CD4-positive, alpha-beta T cell treated with Interleukin-21 for 1 hour (primary cell): ENCODE measurements around the gene DHRS4.
"Not testable (repeated sequence)": the region's sequence is repeated elsewhere in the genome, so short reads cannot be mapped to it uniquely, and the experiment has no call there.

Source experiments
- DNase-seq: peaks from one replicate; pipeline ENCODE4 v3.0.0-alpha.2; 2020

Gene DHRS4

DNA sequence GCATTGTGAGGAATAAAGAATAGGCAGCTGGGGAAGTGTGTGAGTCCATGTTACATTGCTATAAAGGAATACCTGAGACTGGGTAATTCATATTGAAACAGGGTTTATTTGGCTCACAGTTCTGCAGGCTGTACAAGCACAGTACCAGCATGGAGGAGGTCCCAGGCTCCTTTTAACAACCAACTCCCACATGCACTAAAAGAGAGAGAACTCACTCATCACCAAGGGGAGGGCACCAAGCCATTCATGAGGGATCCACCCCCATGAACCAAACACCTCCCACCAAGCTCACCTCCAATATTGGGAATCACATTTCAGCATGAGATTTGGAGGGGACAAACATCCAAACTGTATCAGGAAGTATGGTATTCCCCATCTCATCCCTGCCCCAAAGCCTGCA is 11.9 kb upstream of the DHRS4 start:
- DNase-seq: no peak

DNA sequence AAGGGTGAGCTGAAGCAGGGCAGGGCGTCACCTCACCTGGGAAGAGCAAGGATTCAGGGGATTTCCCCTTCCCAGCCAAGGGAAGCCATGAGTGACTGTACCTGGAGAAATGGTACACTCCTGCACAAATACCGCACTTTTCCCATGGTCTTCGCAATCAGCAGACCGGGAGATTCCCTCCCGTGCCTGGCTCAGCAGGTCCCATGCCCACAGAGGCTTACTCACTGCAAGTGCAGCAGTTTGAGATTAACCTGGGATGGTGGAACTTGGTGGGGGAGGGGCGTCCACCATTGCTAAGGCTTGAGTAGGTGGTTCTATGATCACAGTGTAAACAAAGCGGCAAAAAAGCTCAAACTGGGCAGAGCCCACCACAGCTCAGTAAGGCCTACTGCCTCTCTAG is 11.0 kb upstream of the DHRS4 start:
- no peak for DNase-seq

DNA sequence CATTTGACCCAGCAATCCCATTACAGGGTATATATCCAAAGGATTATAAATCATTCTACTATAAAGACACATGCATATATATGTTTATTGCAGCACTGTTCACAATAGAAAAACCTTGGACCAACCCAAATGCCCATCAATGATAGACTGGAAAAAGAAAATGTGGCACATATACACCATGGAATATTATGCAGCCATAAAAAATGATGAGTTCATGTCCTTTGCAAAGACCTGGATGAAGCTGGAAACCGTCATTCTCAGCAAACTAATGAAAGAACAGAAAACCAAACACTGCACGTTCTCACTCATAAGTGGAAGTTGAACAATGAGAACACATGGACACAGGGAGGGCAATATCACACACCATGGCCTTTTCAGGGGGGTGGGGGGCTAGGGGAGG is 4.5 kb upstream of the DHRS4 start:
- not testable (repeated sequence) for DNase-seq

DNA sequence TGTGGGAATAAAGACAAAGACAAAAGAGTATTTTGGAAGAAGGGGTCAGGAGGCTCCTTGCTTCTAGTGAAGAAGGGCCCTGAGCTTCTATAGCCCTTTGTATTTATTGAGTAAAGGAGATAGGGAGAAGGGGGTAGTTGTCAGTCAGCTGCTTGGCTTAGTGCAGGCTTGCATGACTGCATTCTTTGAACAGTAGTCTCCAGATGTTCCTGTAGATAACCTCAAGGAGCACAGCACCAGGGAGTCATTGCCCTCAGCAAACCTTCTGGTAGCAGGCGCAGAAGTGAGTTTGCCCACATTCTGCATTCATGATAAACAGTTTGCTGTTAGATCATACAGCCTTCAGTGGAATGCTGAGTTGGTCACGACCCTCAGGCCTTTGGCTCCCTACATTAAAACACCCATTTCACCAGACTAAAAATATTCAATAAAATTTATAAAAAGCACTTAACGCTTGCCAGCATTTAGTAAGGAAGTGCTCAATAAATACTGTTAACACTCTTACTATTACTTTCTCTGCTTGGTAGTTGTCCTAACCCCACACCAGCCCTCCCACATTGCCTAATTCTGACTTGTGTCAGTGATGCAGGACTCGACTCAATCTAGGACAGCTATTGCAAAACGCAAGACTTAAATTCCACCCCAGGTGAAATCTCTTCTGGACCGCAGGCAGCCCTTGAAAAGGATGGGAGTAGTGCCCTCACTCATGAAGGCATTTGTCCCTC is 3.0 kb upstream of the DHRS4 start:
- DNase-seq: no peak

DNA sequence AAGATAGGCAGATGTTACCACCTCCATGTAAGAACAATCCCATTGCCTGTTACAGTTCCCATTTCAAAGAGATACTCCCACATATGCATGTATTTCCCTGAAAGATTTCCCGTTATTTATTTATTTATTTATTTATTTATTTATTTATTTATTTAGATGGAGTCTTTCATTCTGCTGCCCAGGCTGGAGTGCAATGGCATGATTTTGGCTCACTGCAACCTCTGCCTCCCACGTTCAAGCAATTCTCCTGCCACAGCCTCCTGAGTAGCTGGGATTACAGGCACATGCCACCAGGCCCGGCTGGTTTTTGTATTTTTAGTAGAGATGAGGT is 2.5 kb upstream of the DHRS4 start:
- not testable (repeated sequence) for DNase-seq

DNA sequence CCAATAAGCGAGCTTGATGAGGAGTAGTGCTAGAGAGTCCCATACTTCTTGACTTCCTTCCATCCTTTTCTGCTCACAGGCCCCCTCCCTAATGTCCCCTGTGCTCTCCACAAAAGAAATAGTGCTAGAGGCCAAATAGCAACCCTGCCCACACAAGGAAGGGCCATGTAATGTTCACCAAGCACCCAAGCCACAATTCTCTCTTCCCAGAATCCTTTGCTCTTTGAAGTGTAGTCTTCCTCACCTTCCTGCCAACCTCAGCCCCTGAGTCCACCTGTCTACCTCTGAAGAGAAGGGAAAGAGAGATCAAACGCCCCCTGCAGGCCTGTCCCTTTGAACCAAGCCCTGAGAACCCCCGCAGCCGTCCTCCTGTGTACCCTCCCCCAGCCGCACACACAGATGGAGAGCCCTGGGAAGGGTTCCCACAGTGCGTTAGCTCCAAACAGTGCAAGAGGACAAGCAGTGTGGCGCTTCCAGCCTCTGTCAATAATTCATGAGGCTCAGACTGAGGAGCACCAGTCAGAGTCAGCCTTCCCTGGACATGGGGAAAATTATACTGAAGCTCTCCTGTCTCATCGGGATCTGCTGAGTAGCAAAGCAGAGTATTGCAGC is 1.9 kb upstream of the DHRS4 start:
- DNase-seq: no peak

DNA sequence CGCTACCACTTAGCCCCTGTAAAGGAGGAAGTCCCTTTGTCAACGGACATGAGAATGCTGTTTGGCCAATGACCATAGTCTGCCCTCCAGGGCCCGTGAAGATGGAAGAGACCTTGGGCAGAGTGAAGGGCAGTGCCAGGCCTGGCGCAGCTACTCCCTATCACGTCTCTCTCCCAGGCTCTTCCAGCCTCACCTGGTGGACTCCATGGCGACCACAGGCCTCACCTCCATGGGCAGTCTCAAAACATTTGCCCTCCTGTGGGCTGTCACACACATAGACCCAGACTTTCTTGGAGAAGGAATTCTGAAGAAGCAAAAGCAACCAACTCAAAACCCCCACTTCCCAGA is 480 bp upstream of the DHRS4 start:
- DNase-seq: not testable (repeated sequence)

DNA sequence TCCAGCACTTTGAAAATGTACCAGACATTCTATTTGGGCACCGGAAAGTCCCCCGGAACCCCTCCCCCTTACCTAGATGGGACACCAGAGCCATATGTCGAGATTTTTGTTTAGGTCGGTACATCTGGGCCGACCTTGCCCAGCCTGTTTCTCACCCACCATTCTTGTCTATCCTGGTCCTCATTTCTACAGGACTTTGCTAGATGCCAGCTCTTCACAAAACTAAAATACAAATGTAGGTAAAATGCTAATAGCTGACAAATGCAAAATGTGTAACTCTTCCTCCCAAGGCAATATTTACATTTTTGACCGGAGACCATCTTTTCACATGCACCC is 677 bp downstream of the DHRS4 start:
- not testable (repeated sequence) for DNase-seq

DNA sequence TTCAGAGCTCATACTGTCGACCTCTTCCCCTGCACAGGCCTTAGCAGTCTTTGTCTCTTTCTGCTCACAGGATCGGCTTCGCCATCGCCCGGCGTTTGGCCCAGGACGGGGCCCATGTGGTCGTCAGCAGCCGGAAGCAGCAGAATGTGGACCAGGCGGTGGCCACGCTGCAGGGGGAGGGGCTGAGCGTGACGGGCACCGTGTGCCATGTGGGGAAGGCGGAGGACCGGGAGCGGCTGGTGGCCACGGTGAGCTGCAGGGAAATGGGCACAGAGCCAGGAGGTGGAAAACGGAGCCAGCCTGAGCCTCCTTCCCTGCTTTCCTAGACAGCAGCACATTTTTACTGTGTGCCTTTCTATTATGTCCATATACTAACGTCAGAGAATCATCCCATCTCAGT is 1.4 kb downstream of the DHRS4 start:
- not testable (repeated sequence) for DNase-seq

DNA sequence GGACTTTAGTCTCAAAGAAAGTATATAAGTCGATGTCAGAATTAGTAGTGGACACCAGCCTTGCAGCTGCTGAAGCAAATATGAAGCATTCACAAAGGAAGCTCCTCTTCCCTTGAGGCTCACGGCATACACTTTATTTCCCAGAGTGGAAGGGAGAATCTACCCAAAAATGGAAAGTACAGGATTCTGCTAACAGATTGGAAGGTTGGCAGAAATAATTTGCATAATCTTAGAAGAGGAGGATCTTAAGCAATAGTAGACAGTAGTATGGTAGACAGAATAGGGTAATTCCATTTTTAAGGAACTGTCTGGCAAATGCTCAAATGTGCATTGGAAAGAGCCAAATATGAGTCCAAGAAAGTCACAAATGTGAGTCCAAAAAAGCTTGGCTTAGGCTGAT is 2.2 kb downstream of the DHRS4 start:
- DNase-seq: not testable (repeated sequence)

DNA sequence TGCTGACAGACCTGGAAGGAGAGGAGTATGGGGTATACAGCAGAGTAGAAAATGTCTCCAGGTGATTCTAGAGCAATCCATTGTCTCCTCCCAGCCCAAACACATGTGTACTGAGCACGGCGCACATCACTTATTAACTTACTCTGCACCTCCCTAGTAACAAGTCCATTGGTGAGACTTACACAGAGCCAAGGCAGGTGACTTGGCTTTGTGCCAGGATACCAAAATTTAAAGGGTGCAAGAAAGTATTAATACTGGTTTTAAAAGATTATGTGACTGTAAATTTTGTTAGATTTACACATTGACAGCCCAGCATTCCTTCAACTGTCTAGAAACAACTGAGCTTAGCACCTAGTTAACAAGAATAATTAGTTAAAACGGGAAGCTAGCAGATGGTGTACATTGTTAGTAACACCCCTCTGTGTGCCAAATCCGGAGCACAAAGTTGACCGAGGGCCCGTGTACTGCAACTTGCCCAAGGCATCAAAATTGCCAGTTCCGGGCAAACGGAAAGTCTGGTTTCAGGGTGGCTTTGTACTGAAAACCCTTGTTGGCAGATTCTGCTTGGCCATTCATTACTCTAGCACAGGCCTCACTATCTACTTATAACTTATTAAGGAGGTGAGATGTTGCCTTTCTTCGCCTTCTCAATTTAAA is 4.5 kb downstream of the DHRS4 start:
- DNase-seq: not testable (repeated sequence)

DNA sequence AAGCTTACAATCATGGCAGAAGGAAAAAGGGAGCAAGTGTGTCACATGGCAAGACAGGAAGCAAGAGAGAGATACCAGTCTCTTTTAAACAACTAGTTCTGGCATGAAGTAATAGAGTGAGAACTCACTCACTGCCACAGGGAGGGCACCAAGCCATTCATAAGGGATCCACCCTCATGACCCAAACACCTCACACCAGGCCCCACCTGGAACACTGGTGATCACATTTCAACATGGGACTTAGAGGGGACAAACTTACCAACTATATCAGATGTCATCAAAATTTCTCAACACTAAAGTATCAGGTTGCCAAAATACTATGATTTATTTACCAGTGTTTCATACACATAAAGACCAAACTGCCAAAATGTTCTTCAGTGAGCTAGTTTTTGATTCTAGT is 7.3 kb downstream of the DHRS4 start:
- not testable (repeated sequence) for DNase-seq

DNA sequence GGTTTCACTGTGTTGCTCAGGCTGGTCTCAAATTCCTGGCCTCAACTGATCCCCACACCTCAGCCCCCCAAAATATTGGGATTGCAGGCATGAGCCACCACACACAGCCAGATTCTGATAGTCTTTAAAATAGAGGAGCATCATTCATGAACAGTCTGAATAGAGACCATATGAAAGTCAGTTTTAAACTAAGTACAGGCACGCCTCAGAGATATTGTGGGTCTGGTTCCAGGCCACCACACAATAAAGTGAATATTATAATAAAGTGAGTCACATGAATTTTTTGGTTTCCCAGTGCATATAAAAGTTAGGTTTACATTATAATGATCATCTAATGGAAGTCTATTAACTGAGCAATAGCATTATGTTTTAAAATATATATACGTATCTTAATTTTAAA is 8.1 kb downstream of the DHRS4 start:
- DNase-seq: not testable (repeated sequence)

DNA sequence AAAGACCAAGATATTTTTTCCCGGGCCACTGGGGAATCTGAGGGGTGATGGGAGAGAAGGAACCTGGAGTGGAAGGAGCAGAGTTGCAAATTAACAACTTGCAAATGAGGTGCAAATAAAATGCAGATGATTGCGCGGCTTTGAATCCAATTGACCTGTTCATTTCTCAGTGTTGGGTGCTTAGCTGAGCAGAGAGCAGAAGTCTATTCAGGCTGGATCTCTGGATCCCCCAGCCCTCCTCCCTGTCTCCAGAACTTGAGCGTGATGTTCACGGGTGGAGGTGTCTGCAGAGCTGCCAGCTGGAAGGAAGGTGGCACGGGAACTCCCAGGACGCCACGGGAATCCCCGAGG is 15.5 kb downstream of the DHRS4 start:
- DNase-seq: not testable (repeated sequence)

DNA sequence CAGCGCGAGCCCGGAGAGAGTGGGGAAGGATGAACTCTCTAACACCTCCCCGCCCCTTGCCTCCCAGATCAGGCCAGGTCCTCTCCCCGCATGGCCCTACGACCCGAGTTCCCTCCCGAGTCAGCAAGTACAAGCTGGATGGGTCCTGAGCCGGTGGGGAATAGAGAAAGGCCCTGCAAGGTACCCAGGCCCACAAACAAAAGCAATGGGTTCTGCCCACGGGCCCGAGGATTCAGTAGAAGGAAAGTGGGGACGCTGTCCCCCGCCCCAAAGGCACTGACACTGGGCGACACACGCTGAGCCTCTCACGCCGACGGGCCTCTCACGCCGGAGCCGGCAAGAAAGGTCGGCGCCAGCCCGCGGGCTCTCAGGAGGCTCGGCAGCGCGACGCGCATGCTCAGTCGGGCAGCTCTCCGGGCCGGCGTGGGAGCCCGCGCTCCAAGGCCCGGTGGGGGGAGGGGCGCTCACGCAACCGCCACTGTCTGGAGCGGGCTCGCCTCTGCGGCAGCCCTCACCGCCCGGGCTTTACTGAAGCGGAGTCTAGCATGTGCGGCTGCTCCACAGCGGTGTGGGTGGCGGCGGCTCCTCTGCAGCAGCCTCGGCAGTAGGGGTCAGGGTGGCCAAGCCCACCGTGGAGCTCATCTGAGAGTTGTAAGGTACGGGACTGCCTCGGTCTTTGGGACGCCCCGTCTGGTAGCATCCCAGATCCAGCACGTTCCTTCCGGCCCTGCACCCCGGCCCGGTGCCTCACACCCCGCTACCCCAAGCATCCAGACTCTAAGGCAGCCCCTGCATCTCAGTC is 16.1 kb downstream of the DHRS4 start:
- peak; percentile 61 for DNase-seq

DNA sequence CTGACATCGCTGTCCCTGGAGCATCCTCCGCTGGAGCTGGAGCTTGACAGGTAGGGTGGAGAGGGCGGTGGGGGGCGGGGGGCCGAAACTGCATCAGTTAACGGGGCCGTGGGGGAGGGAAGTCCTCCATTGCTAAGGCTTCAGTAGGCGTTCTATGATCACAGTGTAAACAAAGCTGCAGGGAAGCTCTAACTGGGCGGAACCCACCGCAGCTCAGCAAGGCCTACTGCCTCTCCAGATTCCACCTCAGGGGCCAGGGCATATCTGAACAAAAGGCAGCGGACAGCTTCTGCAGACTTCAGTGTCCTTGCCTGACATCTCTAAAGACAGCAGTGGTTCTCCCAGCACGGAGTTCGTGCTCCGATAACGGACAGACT is 16.7 kb downstream of the DHRS4 start:
- DNase-seq: not testable (repeated sequence)

DNA sequence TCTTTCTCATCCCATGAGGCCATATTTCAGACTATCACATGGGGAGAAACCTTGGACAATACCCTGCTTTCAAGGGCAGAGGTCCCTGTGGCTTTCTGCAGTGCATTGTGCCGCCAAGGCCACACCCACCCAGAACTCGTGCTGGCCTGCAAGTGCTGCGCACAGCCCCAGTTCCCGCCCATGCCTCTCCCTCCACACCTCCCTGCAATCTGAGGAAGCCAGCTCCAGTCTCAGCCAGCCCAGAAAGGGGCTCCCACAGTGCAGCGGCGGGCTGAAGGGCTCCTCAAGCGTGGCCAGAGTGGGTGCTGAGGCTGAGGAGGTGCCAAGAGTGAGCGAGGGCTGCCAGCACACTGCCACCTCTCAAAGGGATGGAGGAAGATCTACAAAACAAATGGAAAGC is 19.6 kb downstream of the DHRS4 start:
- not testable (repeated sequence) for DNase-seq

DNA sequence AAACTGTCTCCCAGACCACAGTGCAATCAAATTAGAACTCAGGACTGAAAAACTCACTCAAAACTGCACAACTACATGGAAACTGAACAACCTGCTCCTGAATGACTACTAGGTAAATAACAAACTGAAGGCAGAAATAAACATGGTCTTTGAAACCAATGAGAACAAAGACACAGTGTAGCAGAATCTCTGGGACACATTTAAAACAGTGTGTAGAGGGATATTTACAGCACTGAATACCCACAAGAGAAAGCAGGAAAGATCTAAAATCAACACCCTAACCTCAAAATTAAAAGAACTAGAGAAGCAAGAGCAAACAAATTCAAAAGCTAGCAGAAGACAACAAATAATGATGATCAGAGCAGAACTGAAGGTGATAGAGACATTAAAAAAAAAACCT is 20.5 kb downstream of the DHRS4 start:
- not testable (repeated sequence) for DNase-seq

DNA sequence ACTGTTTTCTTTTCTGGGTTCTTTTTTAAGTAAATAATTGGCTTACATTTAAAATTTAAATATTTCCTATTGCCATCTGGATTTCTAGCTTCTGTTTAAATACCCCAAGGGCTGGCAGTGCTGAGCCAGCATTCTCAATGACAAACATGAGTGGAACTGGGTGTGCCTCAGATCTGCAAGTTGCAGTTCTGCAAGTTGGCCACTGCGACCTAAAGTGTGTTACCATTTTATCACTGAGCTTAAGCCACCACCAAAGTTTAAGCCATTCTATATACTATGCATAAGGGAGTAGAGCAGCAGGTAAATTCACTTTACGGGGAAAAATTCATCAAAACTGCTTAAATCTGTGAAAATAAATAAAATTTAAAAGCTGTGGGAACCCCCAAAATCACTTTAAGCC is 23.6 kb downstream of the DHRS4 start:
- peak; percentile 18 for DNase-seq

DNA sequence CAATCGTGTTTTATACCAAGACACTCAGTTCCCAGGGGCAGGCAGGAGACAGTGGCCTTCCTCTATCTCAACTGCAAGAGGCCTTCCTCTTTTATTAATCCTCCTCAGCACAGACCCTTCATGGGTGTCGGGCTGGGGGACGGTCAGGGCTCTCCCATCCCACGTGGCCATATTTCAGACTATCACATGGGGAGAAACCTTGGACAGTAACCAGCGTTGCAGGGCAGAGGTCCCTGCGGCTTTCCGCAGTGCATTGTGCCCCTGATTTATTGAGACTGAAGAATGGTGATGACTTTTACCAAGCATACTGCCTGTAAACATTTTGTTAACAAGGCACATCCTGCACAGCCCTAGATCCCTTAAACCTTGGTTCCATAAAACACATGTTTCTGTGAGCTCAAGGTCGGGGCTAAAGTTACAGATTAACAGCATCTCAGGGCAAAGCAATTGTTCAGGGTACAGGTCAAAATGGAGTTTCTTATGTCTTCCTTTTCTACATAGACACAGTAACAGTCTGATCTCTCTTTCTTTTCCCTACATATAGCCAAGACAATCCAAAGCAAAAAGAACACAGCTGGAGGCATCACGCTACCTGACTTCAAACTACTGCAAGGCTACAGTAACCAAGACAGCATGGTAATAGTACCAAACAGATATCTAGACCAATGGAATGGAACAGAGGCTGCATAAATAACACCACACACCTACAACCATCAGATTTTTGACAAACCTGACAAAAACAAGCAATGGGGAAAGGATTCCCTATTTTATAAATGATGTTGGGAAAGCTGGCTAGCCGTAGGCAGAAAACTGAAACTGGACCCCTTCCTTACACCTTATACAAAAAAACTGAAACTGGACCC is 28.6 kb downstream of the DHRS4 start:
- not testable (repeated sequence) for DNase-seq

DNA sequence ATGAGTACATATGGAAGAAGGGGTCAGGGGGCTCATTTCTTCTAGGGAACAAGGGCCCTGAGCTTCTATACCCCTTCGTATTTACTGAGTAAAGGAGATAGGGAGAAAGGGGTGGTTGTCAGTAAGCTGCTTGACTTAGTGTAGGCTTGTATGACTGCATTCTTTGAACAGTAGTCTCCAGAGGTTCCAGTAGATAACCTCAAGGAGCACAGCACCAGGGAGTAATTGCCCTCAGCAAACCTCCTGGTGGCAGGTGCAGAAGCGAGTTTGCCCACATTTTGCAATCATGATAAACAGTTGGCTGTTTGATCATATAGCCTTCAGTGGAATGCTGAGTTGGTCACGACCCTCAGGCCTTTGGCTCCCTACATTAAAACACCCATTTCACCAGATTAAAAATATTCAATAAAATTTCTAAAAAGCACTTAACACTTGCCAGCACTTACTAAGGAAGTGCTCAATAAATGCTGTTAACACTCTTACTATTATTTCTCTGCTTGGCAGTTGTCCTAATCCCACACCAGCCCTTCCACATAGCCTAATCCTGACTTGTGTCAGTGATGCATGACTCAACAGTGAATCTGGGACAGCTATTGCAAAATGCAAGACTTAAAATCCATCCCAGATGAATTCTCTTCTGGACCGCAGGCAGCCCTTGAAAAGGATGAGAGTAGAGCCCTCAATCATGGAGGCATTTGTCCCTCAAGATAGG is 31.5 kb downstream of the DHRS4 start:
- DNase-seq: no peak

DNA sequence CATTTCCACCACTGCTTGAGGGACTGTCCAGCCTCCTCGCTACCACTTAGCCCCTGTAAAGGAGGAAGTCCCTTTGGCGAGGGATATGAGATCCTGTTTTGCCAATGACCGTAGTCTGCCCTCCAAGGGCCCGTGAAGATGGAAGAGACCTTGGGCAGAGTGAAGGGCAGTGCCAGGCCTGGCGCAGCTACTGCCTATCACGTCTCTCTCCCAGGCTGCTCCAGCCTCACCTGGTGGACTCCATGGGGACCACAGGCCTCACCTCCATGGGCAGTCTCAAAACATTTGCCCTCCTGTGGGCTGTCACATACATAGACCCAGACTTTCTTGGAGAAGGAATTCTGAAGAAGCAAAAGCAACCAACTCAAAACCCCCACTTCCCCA is 34.6 kb downstream of the DHRS4 start:
- not testable (repeated sequence) for DNase-seq
